ENCODE data around the gene CBX5.
"Not testable (repeated sequence)": the region's sequence is repeated elsewhere in the genome, so short reads cannot be mapped to it uniquely, and the experiment has no call there.

The CBX5 gene

DNA sequence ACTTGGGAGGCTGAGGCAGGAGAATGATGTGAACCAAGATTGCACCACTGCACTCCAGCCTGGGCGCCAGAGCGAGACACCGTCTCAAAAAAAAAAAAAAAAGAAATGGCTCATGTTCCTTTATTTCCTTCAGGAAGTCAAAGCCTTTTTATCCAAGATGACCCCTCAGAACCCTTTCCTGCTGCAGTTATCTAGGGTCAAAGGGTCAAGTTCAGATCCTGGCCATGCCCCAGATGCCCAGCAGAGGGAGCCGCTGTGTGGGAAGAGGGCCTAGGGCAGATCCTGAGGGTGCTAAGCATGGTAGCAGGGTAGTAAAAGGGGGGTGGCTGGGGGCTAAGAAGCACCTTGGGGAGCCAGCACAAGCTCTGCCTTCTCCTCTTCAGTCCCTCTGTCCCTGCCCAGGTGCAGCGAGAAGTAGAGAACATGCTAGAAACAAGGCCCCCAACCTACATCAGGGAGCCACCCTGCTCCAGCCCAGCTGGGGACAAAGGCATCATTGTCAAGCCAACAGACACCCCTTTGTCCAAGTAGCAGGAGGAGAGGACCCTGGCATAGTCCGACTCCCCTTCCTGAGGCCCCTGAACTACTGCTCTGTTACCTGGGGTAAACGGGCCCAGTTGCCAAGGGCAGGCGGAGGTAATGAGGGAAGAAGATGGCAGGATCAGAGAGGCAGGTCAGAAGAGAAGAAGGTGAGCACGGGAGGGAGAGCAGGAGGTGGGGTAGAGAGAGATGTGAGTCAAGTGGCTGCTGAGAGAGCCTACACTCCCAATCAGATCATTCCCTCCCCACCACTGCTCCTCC, 14.4 kb upstream of the CBX5 start:
- DNase-seq = no peak

DNA sequence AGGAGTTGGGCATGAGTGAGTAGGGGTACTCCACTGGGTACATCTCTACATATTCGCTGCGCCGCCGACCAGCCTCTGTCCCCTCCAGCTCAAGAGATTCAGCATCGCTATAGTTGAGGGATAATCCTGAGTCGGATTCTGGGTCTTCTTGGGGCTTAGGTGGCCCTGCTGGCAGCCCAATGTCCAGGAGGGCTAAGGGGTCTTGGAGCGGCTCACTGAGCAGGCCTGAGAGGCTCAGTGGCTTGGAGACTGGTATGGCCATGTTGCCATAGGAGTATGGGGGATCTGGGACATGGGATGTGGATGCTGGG, 13.0 kb upstream of the CBX5 start:
- no peak for DNase-seq

DNA sequence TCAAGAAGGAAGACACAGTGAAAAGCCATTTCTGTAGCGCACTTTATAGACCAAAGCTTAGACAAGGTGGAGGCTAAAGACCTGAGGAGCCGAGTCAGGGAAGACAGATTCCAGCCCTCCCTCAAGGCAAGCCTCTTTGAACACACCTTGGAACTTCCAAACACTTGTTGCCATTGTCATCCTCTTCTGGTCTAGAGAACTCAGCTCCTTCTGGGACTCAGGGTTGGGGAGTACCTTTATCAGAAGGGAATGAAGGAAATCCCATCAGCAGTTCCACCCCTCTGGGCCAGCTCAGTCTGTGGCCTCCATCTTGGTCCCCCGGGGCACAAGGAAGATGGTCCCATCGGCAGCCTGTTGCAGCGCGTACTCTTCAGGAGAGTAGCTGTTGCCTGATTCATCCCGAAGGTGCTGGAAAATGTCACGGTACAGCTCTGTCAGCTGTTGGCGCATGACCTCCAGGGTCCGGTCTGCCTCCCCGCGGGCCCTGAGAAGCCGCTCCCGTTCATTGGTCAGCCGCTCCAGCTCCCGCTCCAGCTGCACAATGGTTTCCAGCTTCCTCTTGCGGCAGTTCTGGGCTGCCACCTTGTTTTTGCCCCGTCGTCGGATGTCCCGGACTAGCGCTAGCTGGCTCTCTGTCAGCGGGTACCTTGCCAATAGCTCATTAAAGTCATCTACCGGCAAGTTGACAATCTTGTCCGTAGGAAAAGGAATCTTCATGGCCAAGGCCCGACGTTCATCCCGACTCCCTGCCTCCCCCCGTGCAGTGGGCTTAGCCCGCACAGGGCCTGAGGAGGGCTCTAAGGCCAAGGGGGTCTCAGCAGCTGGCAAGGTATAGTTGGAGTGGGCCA, 12.4 kb upstream of the CBX5 start:
- no peak for DNase-seq

DNA sequence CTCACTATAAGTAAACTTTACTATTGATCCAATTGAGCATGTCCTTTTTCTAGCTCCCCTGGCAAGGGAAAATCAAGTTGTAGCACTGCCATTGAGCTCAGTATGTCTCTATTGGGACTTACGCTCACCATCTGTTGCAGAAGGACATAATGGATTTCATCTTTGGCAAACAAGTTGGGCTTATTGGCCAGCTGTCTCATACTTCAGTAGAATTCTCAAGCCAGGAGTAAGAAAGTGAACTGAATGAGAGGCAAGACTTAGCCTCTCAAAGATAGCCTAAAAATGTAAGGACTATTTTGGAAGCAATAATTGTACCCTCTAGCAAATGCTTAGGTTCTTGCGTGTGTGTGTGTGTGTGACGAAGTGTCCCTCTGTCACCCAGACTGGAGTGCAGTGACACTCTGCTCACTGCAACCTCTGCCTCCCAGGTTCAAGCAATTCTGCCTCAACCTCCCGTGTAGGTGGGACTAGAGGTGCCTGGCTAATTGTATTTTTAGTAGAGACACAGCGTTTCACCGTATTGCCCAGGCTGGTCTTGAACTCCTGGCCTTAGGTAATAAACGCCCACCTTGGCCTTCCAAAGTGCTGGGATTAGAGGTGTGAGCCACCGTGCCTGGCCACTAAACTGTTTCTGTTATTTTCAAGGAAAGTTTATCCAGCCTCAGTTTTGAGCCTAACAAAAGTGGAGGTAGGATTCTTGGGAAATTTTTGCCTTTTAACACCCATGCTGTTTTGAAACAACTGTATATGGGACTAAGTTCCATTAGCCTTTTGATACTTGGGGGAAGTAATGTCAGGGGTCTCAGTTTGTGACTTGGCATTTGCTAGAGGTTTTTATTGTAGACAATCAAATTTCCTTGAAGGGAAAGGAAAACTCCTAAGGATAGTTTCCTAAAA, 7.6 kb upstream of the CBX5 start:
- no peak for DNase-seq

DNA sequence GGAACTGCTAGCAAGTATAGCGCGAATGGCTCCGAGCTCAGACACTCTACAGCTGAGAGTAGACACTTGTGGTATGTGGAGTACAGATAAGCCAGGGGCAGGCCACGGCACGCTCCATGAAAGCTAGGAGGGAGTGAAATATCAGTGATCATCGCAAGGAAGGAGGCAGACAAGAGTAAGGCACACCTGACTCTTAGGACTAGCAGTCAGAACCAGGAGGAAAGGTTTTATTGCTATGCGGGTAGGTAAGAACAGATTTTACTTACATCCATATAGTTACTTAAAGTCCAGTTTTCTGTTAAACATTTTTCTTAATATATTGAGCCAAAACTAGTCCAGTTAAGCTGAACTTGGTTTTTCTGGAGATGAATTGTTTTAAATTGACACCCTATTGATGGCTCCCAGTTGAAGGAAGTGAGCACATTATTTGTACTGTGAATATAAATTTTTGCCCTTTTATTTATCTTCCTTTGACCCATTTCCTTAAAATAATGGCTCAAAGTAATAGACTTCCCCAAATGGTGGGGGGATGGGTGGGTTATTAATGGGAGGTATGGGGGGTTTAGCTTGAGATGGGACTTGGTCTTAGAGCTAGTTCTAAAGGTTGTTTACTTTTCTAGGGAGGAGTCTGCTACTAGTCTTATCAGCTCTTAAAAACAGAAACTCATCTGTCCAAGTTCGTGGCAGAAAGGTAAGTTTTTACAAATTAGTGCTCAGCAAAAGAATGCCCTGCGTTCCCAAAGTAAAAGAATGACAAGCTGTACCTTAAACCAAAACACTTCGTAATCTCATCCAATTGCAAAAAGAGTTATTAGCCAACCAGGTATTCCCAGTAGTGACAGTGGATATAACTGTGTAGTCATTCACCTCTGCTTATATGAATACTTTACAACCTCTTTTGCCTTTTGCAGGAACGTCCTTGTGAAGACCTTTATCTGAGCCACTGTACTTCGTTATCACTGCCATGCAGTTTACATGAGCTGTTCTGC, 6.4 kb upstream of the CBX5 start:
- DNase-seq = no peak

DNA sequence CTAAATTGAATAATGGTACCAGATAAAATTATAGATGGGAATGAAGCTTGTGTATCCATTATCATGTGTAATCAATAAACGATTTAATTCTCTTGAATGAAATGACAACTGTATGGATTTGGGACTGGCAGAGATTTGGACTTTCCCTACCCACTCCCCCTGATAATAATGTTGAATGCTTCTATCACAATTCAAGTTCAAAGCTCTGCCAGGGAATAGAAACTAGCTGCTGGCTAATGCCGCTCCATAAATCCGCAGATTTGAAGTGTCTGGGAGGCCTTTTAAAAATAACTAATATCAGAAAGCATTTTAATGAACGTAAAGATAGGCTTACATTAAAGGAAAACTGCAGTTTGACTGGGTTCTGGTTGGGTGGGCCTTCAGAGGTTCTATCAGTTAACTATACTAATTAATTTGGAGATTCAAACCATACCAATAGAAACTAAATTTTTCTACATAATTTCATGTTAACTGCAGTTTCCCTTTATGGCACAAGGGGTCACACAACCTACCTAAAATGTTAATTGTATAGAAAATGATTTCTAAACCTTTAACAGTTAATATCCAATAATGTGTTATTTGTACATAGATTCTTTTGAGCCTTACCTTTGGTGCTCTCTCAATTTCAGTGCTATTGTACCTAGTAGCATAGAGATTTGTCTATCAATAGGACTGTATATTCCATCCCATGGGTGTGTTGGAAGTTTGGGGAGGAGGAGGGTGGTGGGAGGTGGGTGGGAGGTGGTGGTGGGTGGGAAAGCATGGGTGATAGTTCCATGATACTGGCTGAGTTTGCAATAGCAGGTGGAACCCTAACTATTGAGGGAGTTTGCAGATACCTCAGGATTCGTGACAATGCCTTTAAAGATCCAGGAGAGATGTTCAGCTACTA, 5.5 kb upstream of the CBX5 start:
- DNase-seq = no peak

DNA sequence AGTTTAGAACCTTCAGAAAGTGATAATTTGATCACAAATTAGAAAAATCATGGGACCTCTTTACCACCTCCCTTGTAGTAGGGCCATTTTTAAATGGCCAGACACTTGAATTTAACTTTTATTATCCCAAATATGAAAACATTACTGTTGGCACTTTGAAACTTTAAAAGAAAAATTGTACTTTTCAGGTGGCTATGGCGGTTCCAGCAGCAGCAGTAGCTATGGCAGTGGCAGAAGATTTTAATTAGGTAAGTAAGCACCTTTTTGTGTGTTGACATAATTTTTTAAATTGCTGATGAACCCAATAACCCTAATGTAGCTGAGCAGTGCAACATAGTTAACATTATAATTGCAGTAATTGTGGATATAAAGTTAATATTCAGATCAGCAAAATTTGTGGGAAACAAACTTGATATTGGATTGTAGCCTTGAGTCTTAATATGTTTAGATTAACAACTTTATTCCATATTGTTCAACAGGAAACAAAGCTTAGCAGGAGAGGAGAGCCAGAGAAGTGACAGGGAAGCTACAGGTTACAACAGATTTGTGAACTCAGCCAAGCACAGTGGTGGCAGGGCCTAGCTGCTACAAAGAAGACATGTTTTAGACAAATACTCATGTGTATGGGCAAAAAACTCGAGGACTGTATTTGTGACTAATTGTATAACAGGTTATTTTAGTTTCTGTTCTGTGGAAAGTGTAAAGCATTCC, 4.3 kb upstream of the CBX5 start:
- DNase-seq = not testable (repeated sequence)

DNA sequence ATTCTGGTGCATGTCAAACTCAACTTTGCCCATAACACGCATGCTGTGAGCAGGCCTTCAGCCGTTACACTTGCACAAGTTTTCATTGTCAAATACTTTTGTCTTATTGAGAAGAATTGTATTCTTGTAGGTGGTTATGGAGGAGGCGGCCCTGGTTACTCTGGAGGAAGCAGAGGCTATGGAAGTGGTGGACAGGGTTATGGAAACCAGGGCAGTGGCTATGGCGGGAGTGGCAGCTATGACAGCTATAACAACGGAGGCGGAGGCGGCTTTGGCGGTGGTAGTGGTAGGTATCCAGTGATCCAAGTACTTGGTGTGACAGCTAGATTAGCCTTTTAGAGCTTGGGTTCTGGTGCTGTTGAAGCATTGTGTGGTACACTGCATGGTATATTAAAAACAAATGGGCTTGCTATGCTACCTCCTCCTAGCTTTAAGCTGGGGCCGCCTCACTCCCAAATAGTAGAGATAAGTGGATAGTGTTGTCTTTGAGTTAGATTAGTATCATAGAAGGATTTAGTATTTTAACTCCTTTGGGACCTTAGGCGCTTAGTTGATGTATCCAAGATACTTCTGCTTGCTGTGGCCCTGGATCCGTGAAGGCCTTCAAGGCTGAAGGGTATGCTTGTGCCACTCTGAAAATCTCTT, 3.1 kb upstream of the CBX5 start:
- DNase-seq = no peak

DNA sequence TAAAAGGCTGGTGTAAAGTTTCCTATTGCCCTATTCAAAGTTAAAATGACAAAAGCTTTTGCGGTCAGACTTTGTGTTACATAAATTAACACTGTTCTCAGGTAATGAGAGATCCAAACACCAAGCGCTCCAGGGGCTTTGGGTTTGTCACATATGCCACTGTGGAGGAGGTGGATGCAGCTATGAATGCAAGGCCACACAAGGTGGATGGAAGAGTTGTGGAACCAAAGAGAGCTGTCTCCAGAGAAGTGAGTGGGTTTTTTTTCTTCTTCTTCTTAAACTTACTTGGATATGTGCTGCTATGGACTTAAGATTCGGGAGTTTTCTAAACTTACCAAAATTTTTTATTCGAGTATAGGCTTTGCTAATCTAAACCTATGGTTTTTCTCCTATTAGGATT, 1.8 kb upstream of the CBX5 start:
- not testable (repeated sequence) for DNase-seq

DNA sequence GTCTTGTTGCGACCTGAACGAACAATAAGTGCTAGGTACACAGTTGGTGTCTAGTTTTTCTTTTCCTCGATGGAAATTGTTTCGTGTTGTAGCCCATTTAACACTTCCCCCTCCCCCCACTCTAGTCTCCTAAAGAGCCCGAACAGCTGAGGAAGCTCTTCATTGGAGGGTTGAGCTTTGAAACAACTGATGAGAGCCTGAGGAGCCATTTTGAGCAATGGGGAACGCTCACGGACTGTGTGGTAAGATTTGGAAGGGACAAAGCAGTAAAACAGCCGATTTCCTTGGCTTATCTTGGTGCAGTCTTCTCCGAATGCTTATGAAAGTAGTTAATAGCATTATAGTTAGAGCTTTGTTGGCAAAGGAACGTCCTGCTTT, 1.3 kb upstream of the CBX5 start:
- DNase-seq = not testable (repeated sequence)

DNA sequence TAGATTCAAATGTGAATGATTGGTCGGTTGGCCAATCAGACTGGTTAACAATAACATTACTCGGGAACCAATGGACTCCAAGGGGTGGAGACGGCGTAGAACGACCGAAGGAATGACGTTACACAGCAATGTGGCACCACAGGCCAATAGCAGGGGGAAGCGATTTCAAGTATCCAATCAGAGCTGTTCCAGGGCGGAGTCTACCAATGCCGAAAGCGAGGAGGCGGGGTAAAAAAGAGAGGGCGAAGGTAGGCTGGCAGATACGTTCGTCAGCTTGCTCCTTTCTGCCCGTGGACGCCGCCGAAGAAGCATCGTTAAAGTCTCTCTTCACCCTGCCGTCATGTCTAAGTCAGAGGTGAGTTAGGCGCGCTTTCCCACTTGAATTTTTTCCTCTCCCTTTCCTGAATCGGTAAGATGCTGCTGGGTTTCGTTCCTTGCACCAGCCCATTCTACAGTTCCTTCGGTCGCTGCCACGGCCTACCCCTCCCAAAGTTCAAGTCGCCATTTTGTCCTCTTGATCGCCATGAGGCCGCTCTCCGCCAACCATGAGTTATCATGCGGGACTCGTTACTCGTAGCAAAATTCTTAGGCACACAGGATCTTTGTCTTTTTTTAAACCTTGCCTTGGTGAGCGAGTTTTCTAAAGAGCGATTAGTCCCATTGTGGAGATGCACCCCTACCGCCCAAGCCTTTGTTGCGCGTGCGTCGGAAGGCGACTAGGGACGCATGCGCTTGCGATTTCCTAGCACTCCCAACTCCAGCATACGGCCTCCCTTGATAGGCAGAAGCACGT, 742 bp upstream of the CBX5 start, which contains the start of gene HNRNPA1:
Gene HNRNPA1, plus strand, starts transcription at position 259 of the 793 bp plus-strand sequence. Its CDS starts 82 bp downstream, at position 341.
- peak; percentile 97 for DNase-seq

DNA sequence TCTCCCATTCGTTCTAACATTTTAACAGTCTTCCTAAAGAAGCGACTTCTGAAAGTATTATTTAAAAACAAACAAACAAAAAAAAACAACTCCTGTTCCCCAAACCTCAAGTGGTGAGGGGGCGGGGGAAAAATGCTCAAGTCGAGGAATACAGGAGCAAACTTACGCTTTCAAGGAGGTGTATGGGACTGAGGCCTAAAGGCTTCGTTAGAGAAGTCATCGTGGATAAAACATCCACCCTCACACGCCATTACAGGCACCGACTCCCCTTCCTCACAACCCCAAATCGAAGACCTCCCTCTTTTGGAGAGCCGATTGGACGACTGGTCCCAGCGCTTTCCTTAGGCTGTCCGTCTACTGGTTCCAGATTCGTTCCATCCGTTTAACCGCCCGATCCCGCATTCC, 693 bp downstream of the CBX5 start:
- no peak for DNase-seq

DNA sequence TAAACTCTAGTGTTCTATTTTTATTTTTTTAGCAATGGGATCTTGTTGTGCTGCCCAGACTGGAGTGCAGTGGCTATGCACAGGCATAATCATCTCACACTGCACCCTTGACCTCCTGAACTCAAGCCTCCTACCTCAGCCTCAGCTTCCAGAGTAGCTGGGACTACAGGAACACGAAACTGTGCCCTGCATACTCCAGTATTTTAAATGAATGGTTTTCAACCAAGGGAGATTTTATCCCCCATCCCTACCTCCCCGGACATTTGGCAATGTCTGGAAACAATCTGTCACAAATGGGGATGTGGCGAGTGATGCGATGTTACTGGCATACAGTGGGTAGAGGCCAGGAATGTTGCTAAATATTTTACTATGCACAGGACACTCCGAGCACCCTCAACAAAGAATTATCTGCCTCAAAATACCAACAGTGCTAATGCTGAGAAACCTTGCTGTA, 2.1 kb downstream of the CBX5 start:
- DNase-seq = no peak

DNA sequence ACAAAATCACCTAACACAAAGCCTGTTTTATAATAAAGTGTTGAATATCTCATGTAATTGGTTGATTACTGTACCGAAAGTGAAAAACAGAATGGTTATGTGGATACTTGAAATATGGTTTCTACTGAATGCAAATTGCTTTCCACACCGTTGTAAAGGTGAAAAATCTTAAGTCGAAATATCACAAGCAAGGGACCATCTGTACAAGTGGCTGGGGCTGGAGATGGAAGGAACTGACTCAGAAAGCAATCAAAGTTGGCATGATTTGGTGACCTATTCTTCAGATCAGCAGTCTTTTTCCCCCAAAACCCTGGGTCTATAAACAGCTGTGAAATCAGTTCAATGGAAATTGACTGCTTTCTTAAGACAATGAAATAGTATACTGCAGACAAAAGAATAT, 3.6 kb downstream of the CBX5 start:
- DNase-seq = no peak

DNA sequence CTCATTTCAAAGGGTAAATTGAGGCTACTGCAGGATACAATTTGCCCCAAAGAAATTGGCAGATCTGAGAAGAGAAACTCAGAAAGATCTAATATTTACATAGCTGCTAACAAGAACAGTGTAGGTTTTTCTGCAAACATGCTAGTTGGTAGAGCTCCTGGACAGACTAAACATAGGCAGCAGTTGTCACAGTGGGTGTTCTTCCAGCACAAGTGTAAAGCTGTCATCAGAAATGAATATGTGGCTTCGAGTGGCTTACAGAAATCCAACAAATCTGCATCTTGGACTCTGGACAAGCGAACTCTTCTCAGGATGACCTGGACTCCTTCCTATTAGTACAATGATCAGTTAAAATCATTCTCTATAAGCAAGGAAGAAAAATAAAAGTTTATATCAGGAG, 5.9 kb downstream of the CBX5 start:
- DNase-seq = peak; percentile 36 to 54

DNA sequence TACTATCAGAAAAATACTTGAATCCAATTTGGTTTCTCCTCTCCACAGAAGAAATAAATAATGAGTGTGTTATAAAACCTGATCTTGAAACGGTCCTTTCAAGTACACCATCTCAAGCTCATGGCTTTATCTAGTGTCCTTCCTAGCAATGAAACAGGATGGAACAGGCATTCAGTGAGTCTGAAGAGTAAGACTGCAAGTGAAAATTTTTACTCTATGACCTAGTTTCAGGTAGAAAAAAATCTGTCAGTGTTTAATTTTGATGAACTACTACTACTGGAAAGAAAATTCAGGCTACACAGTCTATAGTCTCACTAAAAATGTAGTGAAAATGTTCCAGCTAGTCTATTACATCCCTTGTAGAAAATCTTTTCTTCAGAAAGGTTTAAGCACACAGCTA, 7.7 kb downstream of the CBX5 start:
- no peak for DNase-seq

DNA sequence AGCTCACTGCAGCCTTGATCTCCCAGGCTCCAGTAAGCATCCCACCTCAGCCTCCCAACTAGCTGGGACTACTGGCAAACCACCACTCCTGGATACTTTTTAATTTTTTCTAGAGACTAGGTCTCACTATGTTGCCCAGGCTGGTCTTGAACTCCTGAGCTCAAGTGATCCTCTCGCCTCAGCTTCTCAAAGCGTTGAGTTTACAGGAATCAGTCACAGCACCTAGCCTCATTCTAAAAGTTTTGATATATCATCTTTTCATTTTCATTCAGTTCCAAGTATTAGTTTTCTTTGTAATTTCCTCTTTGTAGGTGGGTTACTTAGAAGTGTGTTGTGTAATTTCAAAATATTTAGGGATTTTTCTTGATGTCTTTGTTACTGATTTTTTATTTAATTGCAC, 9.6 kb downstream of the CBX5 start:
- DNase-seq = no peak

DNA sequence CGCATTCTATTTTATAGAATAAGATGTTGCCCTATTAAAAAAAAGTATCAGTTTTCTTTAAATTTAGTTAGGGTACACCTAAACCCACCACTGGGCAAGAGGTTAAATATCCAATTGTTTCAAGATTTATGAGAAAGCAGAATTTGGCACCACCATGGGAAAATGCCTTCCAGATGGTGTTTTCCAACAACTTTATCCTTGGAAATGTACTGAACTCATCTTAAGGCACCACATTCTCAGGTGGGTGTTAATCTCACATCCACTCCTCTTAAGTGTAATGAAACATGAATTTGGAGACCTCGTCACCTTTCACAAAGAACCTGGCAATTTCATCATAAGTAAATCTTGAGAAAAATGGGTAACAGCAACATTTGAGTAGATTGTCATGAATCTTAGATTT, 13.1 kb downstream of the CBX5 start:
- DNase-seq = no peak

DNA sequence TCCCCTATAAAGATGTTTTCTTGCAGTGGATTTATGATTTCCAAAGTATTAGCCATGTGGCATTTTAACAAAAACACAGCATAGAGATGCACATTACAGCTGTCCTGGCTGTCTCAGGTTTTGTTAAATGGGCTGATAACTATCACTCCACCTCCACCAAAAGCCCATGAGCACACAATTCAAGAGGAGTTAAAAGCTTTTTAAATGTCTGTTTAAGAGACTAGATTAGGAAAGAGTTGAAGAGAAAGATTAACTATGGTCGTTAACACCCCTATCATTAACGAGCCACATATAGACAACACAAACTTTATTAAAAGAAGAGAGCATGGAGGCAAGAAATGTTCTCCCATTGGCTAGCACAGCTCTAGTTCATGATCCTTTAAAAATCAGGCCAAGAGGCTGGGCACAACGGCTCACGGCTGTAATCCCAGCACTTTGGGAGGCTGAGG, 14.5 kb downstream of the CBX5 start:
- DNase-seq = no peak
